K562 (cell line): ENCODE measurements around the gene INPP4B. TPM values are rescaled to one million over a fixed set of nuclear protein-coding genes. Genes with fewer than 3 reads are reported as not detected.

Experiments used
- ATAC-seq: fragments of 200-7000 bp; cut with Tn5 transposase; 3 replicates; pipeline ENCODE4 v1.9.1; 2020; ENCODE audit warnings: moderate library complexity
- BruUV-seq: library from RNA; stranded (reverse); fragments of 400-500 nt; replicated peaks from 2 replicates; lab custom pipeline; 2021; lab: Mats Ljungman, UMichigan
- CTCF ChIA-PET: fragments of 300-600 bp; formaldehyde crosslinking; extraction: SDS; loops from one replicate; lab custom pipeline; 2021; ENCODE audit warnings: low intra/inter-chr PET ratio; lab: Yijun Ruan, JAX
- POLR2A ChIA-PET: fragments of 300-600, 350-650 bp; sonication (Branson Sonifier 250); formaldehyde crosslinking; extraction: SDS; loops from one replicate; lab custom pipeline; 2021; ENCODE audit warnings: antibody characterized with exemption, inconsistent platforms; lab: Yijun Ruan, JAX
- DNase-seq, 4 experiments: peaks; one replicate each; pipeline versions ENCODE4 v3.0.0 to v3.0.0-alpha.2; 2011 to 2018; ENCODE audit warnings: low spot score in 3 of 4, mixed read lengths in 3 of 4; ENCODE audit errors: extremely low read depth in 1 of 4
- FAIRE-seq: peaks from 2 replicates; lab custom pipeline; 2011; peaks lifted over from hg19 to GRCh38; lab: Jason Lieb, UNC
- H2AFZ ChIP-seq: 2 replicates; pipeline ENCODE4 v1.6.0; 2011; ENCODE audit warnings: low read depth, low read length, control low read depth, inconsistent platforms
- H3K27ac ChIP-seq: fragments of 200-600 bp; 3 replicates; pipeline ENCODE4 v1.8.0; 2011; ENCODE audit warnings: low read depth, mild to moderate bottlenecking, control low read depth, inconsistent platforms, low read length, moderate library complexity, mixed read lengths; ENCODE audit errors: extremely low read depth
- H3K27me3 ChIP-seq, 2 experiments: fragments of 300-600 bp in 1 of 2; 2 replicates in 1 of 2; 3 replicates in 1 of 2; pipeline versions ENCODE4 v1.6.0 to v1.8.0; 2011; ENCODE audit warnings: inconsistent platforms in 2 of 2, low read length in 2 of 2, mild to moderate bottlenecking in 1 of 2, mixed read lengths in 1 of 2, moderate library complexity in 1 of 2; ENCODE audit not compliant: control insufficient read depth in 2 of 2, insufficient read depth in 2 of 2
- H3K36me3 ChIP-seq: fragments of 300-600 bp; 3 replicates; pipeline ENCODE4 v1.8.0; 2011; ENCODE audit warnings: mild to moderate bottlenecking, low read length, inconsistent platforms; ENCODE audit not compliant: control insufficient read depth, insufficient read depth
- H3K4me1 ChIP-seq, 2 experiments: fragments of 200-600 bp in 1 of 2; replicated peaks in 1 of 2; 2 replicates in 1 of 2; 3 replicates in 1 of 2; pipeline versions ENCODE4 v1.5.1 to v1.8.0; 2011; ENCODE audit warnings: inconsistent platforms in 2 of 2, low read length in 2 of 2, mild to moderate bottlenecking in 1 of 2, mixed read lengths in 1 of 2, moderate library complexity in 1 of 2; ENCODE audit not compliant: control insufficient read depth in 2 of 2, insufficient read depth in 2 of 2
- H3K4me2 ChIP-seq: 2 replicates; pipeline ENCODE4 v1.6.1; 2011; ENCODE audit warnings: low read length, control low read depth, inconsistent platforms, mixed read lengths; ENCODE audit not compliant: insufficient read depth
- H3K4me3 ChIP-seq: fragments of 200-600 bp; sonication (generic), shearing (Covaris generic); 2 replicates; pipeline ENCODE4 v1.5.1; 2016; ENCODE audit warnings: control low read depth, inconsistent platforms
- H3K79me2 ChIP-seq: fragments of 200-600 bp; 3 replicates; pipeline ENCODE4 v1.8.0; 2011; ENCODE audit warnings: low read length, inconsistent platforms; ENCODE audit not compliant: control insufficient read depth, insufficient read depth
- H3K9ac ChIP-seq, 2 experiments: 2 replicates each; pipeline versions ENCODE4 v1.6.0 to v1.6.1; 2011; ENCODE audit warnings: low read depth in 2 of 2, low read length in 2 of 2, control low read depth in 1 of 2, inconsistent platforms in 1 of 2, mild to moderate bottlenecking in 1 of 2, mixed read lengths in 1 of 2; ENCODE audit not compliant: insufficient read depth in 1 of 2
- H3K9me1 ChIP-seq: one replicate; pipeline ENCODE4 v1.6.0; 2011; ENCODE audit warnings: inconsistent platforms, mild to moderate bottlenecking, low read length, moderate library complexity; ENCODE audit not compliant: control insufficient read depth, insufficient read depth
- H3K9me3 ChIP-seq: replicated peaks from 2 replicates; pipeline ENCODE4 v1.5.1; 2011; ENCODE audit warnings: low read depth, low read length, inconsistent platforms; ENCODE audit not compliant: control insufficient read depth, insufficient read depth
- H4K20me1 ChIP-seq: replicated peaks from 2 replicates; pipeline ENCODE4 v1.6.1; 2011; ENCODE audit warnings: low read length, inconsistent platforms, mixed read lengths; ENCODE audit not compliant: control insufficient read depth, insufficient read depth
- FOXJ3 ChIP-seq: sonication (generic); formaldehyde crosslinking; IDR thresholded peaks from 2 replicates; pipeline ENCODE4 v1.4.0; 2020; ENCODE audit warnings: mild to moderate bottlenecking, missing genetic modification reagents
- PCBP1 ChIP-seq: fragments of 200-400 bp; formaldehyde crosslinking; IDR thresholded peaks from 2 replicates; pipeline ENCODE4 v1.6.1; 2018; ENCODE audit warnings: mild to moderate bottlenecking, low read depth, low read length; ENCODE audit not compliant: poor library complexity, severe bottlenecking
- RBFOX2 ChIP-seq: fragments of 200-400 bp; formaldehyde crosslinking; IDR thresholded peaks from 2 replicates; pipeline ENCODE4 v1.6.1; 2017; ENCODE audit warnings: low read depth, mild to moderate bottlenecking, low read length, moderate library complexity
- TFAM ChIP-seq: fragments of 250-450 bp; sonication (Bioruptor Pico); conservative IDR thresholded peaks from 2 replicates; pipeline ENCODE4 v1.5.0; 2021; ENCODE audit warnings: mild to moderate bottlenecking, moderate library complexity
- ZC3H11A ChIP-seq: IDR thresholded peaks from 2 replicates; pipeline ENCODE4 v1.6.1; 2012; ENCODE audit warnings: low read depth, low read length, improper control_type of control experiment
- ZNF551 ChIP-seq: fragments of 250-450 bp; sonication (Bioruptor Pico); IDR thresholded peaks from 2 replicates; pipeline ENCODE4 v1.5.0; 2021; ENCODE audit warnings: mild to moderate bottlenecking, moderate library complexity
- ZNF589 ChIP-seq: fragments of 200-800 bp; sonication (Bioruptor generic); IDR thresholded peaks from 2 replicates; pipeline ENCODE4 v1.6.1; 2016; ENCODE audit warnings: low read depth, missing genetic modification characterization, missing compliant biosample characterization
- WGBS: fragments of 100-300 bp; shearing (Covaris generic); methylation state at CpG from one replicate; pipeline ENCODE4 v1.1.6; 2016; ENCODE audit warnings: low coverage, mixed read lengths; ENCODE audit not compliant: insufficient coverage; ENCODE audit errors: missing lambda C conversion rate; 5-methylcytosine and 5-hydroxymethylcytosine counted together
- in situ Hi-C: fragments of 300-500 bp; cut with MboI; formaldehyde crosslinking; loops from 4 replicates; pipeline ENCODE4 v1.15.0; 2018; ENCODE audit warnings: inconsistent platforms, mixed read lengths
- intact Hi-C: fragments of 100-400 bp; cut with micrococcal nuclease; formaldehyde crosslinking; loops from 2 replicates; pipeline ENCODE4 v1.14.2; 2022
- polyA plus RNA-seq, 8 experiments: library from polyadenylated mRNA; depleted of rRNA in 4 of 8; stranded (reverse) in 5 of 8; unstranded in 3 of 8; fragments of >200 nt; fragmentation: Nextera tagmentation in 2 of 8; fragmentation: Illumina TruSeq in 1 of 8; extraction: Ambion mirVana in 2 of 8; extraction: Trizol in 1 of 8; gene quantifications; 2 replicates each; pipeline versions ENCODE4 v1.2.1 to v1.2.3, GENCODE V29; 2011 to 2014; ENCODE audit warnings: inconsistent platforms in 1 of 8, missing spikeins in 1 of 8
- total RNA-seq, 7 experiments: library from RNA; depleted of rRNA in 6 of 7; stranded (reverse); fragments of >200 nt in 6 of 7; fragmentation: Illumina TruSeq in 2 of 7; extraction: Trizol in 2 of 7; gene quantifications; 2 replicates each; pipeline versions ENCODE4 v1.2.1 to v1.2.3, GENCODE V29; 2011 to 2021; ENCODE audit warnings: low replicate concordance in 1 of 7
- TF ChIP-seq, protein P1 (sequence below), 2 experiments: fragments of 450-650 bp; IDR thresholded peaks; 2 replicates each; pipeline ENCODE4 v1.6.1; 2016; ENCODE audit warnings: mild to moderate bottlenecking in 2 of 2, borderline replicate concordance in 1 of 2, low read depth in 1 of 2, moderate library complexity in 1 of 2
- TF ChIP-seq, protein P2 (sequence below): fragments of 450-650 bp; formaldehyde crosslinking; IDR thresholded peaks from 2 replicates; pipeline ENCODE4 v1.4.0; 2020; ENCODE audit warnings: mild to moderate bottlenecking
- TF ChIP-seq, protein P3 (sequence below), 2 experiments: fragments of 450-650 bp in 1 of 2; IDR thresholded peaks; 2 replicates each; pipeline ENCODE4 v1.6.1; 2011 to 2017; ENCODE audit warnings: low read depth in 2 of 2, antibody characterized with exemption in 1 of 2, borderline replicate concordance in 1 of 2, low read length in 1 of 2, mild to moderate bottlenecking in 1 of 2, mixed read lengths in 1 of 2; ENCODE audit not compliant: control insufficient read depth in 1 of 2

INPP4B gene
- total and polyA plus RNA-seq, 9 of the 15 experiments (the other 6 are each of a cell fraction or from before 2014, with no cell fraction given): 0.04 to 0.11 TPM; not detected in 7

DNA sequence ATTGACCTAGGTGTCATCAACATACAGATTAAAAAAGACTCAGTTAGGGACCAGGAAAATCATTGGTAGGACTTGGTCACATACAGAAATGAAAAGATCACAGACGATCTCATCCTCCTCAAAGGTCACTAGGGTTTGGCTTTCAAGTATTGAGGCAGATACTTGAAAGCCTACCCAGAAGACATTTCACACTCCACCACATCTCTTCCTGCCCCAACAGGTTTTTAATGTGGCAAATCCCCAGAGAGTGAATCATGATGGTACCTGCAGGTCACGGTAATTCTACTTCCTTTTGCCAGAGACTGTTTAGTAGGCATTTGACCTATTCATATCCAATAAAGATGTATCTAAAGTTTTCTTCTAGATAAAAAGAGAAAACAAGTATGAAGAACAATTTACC lies 44.1 kb downstream of the INPP4B start:
- ATAC-seq (no peak), FAIRE-seq (no peak), DNase-seq (no peak)
- Histone ChIP-seq H3K27ac (no peak overlapping the region), H3K9ac (no peak overlapping the region), H2AFZ (no peak overlapping the region), H3K36me3 (no peaks in the 10 kb centered on the region), H3K27me3 (no peaks in the 10 kb centered on the region), H3K9me3 (no peaks in the 10 kb centered on the region), H3K4me1 (no peaks in the 10 kb centered on the region), H3K4me2 (no peak overlapping the region), H4K20me1 (no peaks in the 10 kb centered on the region), H3K79me2 (no peaks in the 10 kb centered on the region), H3K4me3 (no peak overlapping the region), H3K9me1 (no peaks in the 10 kb centered on the region)
- in situ Hi-C loops (no loop called here), intact Hi-C loops (no loop called here)
- ChIA-PET CTCF (no interaction called here), POLR2A (no interaction called here)
- whole genome bisulfite sequencing: 0% methylated on average over 2 of the region's 2 CpGs
- no TSS peak for BruUV-seq
- TF ChIP-seq, protein P1, sequence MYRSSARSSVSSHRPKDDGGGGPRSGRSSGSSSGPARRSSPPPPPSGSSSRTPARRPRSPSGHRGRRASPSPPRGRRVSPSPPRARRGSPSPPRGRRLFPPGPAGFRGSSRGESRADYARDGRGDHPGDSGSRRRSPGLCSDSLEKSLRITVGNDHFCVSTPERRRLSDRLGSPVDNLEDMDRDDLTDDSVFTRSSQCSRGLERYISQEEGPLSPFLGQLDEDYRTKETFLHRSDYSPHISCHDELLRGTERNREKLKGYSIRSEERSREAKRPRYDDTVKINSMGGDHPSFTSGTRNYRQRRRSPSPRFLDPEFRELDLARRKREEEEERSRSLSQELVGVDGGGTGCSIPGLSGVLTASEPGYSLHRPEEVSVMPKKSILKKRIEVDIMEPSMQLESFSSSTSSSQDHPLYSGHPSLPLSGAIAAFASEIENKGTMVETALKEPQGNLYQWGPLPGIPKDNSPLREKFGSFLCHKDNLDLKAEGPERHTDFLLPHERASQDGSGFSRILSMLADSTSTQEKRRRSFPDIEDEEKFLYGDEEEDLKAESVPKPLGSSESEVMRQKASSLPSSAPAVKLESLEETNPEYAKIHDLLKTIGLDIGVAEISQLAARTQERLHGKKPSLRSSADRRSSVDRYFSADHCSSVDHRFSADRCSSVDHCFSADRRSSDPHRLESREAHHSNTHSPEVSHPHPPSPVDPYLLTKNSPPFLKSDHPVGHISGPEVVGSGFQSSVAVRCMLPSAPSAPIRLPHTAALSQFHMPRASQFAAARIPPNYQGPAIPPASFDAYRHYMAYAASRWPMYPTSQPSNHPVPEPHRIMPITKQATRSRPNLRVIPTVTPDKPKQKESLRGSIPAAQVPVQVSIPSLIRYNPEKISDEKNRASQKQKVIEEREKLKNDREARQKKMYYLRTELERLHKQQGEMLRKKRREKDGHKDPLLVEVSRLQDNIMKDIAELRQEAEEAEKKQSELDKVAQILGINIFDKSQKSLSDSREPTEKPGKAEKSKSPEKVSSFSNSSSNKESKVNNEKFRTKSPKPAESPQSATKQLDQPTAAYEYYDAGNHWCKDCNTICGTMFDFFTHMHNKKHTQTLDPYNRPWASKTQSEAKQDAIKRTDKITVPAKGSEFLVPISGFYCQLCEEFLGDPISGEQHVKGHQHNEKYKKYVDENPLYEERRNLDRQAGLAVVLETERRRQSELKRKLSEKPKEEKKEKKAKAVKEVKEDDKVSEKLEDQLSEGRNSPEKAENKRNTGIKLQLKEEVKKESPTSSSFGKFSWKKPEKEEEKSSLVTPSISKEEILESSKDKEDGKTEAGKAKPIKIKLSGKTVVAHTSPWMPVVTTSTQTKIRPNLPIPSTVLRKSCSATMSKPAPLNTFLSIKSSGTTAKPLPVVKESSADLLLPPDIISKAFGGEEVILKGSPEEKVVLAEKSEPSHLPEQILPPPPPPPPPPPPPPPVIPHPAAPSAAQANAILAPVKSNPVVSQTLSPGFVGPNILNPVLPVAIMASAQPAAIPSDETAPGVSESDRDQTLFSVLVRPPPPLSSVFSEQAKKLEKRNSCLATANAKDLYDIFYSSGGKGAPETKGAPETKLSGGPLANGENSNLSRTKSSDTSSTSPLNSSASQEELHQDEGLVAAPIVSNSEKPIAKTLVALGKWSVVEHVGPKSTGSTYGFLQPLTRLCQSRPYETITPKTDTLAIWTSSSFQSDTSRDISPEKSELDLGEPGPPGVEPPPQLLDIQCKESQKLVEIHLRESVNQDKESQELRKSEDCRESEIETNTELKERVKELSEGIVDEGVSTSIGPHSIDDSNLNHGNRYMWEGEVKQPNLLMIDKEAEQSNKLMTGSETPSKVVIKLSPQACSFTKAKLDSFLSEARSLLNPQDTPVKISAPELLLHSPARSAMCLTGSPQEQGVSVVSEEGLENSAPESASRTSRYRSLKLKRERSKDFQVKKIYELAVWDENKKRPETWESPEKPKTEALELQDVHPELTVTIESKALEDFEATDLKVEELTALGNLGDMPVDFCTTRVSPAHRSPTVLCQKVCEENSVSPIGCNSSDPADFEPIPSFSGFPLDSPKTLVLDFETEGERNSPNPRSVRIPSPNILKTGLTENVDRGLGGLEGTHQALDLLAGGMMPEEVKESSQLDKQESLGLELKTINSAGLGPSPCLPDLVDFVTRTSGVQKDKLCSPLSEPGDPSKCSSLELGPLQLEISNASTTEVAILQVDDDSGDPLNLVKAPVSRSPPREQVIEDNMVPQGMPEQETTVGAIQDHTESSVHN (IDR thresholded peaks at IDR 0.05; ENCODE audit: borderline replicate concordance in 1 of 2, low read depth in 1 of 2): no peak
- TF ChIP-seq RBFOX2 (no peak), TFAM (CRISPR knock-in tag) (no peak), ZC3H11A (no peak), ZNF551 (no peak), FOXJ3 (CRISPR knock-in tag) (no peak), PCBP1 (no peak), ZNF589 (CRISPR knock-in tag) (no peak)
- TF ChIP-seq, protein P2, sequence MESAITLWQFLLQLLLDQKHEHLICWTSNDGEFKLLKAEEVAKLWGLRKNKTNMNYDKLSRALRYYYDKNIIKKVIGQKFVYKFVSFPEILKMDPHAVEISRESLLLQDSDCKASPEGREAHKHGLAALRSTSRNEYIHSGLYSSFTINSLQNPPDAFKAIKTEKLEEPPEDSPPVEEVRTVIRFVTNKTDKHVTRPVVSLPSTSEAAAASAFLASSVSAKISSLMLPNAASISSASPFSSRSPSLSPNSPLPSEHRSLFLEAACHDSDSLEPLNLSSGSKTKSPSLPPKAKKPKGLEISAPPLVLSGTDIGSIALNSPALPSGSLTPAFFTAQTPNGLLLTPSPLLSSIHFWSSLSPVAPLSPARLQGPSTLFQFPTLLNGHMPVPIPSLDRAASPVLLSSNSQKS: no peak
- TF ChIP-seq, protein P3, sequence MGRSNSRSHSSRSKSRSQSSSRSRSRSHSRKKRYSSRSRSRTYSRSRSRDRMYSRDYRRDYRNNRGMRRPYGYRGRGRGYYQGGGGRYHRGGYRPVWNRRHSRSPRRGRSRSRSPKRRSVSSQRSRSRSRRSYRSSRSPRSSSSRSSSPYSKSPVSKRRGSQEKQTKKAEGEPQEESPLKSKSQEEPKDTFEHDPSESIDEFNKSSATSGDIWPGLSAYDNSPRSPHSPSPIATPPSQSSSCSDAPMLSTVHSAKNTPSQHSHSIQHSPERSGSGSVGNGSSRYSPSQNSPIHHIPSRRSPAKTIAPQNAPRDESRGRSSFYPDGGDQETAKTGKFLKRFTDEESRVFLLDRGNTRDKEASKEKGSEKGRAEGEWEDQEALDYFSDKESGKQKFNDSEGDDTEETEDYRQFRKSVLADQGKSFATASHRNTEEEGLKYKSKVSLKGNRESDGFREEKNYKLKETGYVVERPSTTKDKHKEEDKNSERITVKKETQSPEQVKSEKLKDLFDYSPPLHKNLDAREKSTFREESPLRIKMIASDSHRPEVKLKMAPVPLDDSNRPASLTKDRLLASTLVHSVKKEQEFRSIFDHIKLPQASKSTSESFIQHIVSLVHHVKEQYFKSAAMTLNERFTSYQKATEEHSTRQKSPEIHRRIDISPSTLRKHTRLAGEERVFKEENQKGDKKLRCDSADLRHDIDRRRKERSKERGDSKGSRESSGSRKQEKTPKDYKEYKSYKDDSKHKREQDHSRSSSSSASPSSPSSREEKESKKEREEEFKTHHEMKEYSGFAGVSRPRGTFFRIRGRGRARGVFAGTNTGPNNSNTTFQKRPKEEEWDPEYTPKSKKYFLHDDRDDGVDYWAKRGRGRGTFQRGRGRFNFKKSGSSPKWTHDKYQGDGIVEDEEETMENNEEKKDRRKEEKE (IDR thresholded peaks at IDR 0.05; ENCODE audit: borderline replicate concordance in 1 of 2, control insufficient read depth in 1 of 2, low read depth in 2 of 2, low read length in 1 of 2): no peak
